Testis (tissue), 3 donors: Measurements from ENCODE around the gene MCAT. TPM values are rescaled to one million over a fixed set of nuclear protein-coding genes. Genes with fewer than 3 reads are reported as not detected.

Experiments
- DNase-seq: peaks from one replicate; pipeline ENCODE4 v3.0.0-alpha.2; 2019
- H3K27ac ChIP-seq, 2 donors: fragments of 200-600 bp; sonication (generic); one replicate each; pipeline ENCODE4 v1.5.1; 2019
- H3K27me3 ChIP-seq: fragments of 200-600 bp; sonication (generic); one replicate; pipeline ENCODE4 v1.5.1; 2019
- H3K36me3 ChIP-seq: fragments of 200-600 bp; sonication (generic); one replicate; pipeline ENCODE4 v1.5.1; 2017; ENCODE audit warnings: low read depth; ENCODE audit errors: missing control alignments
- H3K4me1 ChIP-seq: fragments of 200-600 bp; sonication (generic); one replicate; pipeline ENCODE4 v1.5.1; 2019
- H3K4me3 ChIP-seq, 2 donors: fragments of 200-600 bp; sonication (generic); one replicate each; pipeline ENCODE4 v1.5.1; 2017 to 2019
- H3K9me3 ChIP-seq: fragments of 200-600 bp; sonication (generic); one replicate; pipeline ENCODE4 v1.5.1; 2017
- CTCF ChIP-seq, 3 experiments: fragments of 450-650 bp in 2 of 3; fragments of 200-600 bp in 1 of 3; sonication (generic) in 1 of 3; IDR thresholded peaks; one replicate each; pipeline ENCODE4 v1.5.1; 2016 to 2019; ENCODE audit warnings: antibody characterized with exemption in 3 of 3, mild to moderate bottlenecking in 2 of 3, moderate library complexity in 1 of 3
- POLR2A ChIP-seq: fragments of 450-650 bp; IDR thresholded peaks from one replicate; pipeline ENCODE4 v1.6.1; 2017; ENCODE audit warnings: antibody characterized with exemption, mild to moderate bottlenecking, moderate library complexity
- WGBS, 2 donors: methylation state at CpG; one replicate each; pipeline ENCODE4 v1.1.5; 2018; 5-methylcytosine and 5-hydroxymethylcytosine counted together
- intact Hi-C: fragments of 100-400 bp; cut with DNase I; formaldehyde crosslinking; loops from one replicate; pipeline ENCODE4 v1.15.1; 2023; ENCODE audit warnings: low total_unique reads
- polyA plus RNA-seq: library from polyadenylated mRNA; stranded (reverse); fragments of 350-450 nt; fragmentation: Illumina TruSeq; extraction: RNeasy Lipid Tissue Mini Kit (QIAGEN cat#74804); gene quantifications from one replicate; pipeline ENCODE4 v1.2.3, GENCODE V29; 2014; ENCODE audit warnings: low read depth, low replicate concordance; ENCODE audit not compliant: insufficient read depth
- total RNA-seq, 2 donors: library from RNA; depleted of rRNA; stranded (reverse); fragments of >200 nt; gene quantifications; one replicate each; pipeline ENCODE4 v1.2.3, GENCODE V29; 2016

Gene MCAT
- total and polyA plus RNA-seq, 3 donors from 2014 or later = 25.4 to 46.5 (median 43.1) TPM

DNA sequence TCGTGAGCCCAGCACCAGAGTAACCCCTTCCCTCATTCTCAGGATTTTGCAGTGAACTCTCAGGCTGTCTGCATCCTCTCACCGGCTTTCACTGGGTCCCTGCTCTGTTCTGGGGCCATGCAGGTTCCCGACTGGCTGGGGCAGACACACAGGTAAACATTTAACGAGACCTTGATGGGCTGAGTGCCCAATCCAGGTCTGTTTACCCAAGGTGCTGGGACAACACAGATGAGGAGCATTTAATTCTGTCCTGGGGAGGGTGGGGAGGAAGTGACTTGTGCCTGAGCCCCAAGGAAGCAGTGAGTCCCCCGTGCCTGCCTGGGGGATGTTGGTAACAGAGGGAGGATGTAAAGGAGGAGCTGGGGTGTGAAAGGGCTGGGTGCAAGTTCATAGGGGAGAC is 28.2 kb downstream of the MCAT start:
- TF ChIP-seq CTCF (IDR thresholded peaks at IDR 0.05) = no peak
- TF ChIP-seq POLR2A = no peak
- H3K36me3 ChIP-seq = no peaks in the 10 kb centered on the region
- H3K27me3 ChIP-seq = no peaks in the 10 kb centered on the region
- no peak overlapping the region for H3K4me3 ChIP-seq
- H3K27ac ChIP-seq = no peak overlapping the region
- H3K4me1 ChIP-seq = peaks cover 5% of the 10 kb centered on the region
- intact Hi-C loops = no loop called here
- WGBS, 2 donors = 61 to 73% methylated on average over 5 of the region's 5 CpGs
- no peak for DNase-seq
- no peaks in the 10 kb centered on the region for H3K9me3 ChIP-seq

DNA sequence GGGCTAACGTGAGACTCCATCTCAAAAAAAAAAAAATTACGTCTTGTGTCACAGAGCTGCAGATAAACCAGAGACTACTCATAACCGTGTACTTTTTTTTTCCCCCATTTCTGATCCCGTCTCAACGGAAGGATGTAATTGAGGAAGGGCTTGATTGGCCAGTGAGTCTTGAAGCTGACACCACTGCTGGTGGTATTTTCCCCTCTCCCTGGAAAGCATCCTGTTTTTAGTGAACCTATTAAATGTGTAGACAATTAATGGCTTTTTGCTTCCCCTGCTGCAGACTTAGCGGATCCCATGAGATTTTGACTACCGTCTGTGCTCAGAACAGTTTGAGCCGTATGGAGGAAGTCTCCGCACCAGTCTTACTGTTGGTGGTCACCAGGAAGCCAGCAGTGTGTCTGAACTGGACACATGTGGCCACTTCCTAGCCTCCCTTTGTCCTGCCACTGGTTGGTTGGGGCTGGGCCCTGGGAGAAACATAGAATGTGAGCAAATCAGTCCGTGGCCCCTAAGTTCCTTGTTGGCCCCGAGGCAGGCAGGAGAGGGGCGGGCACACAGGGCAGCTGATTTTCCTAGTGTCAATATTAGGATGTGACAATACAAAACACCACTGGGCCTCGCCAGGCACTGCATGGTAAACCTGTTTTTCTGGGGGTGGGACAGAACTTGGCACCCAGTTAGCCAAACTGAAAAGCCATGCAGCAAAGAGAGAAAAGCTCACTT is 29.5 kb downstream of the MCAT start:
- Histone ChIP-seq H3K27ac (no peak overlapping the region), H3K4me1 (peaks cover 5% of the 10 kb centered on the region), H3K27me3 (no peaks in the 10 kb centered on the region), H3K36me3 (no peaks in the 10 kb centered on the region), H3K9me3 (no peaks in the 10 kb centered on the region), H3K4me3 (no peak overlapping the region)
- DNase-seq = no peak
- TF ChIP-seq POLR2A (no peak), CTCF (IDR thresholded peaks at IDR 0.05) (no peak)
- intact Hi-C loops = no loop called here
- 65 to 81% methylated on average over 13 of the region's 13 CpGs for WGBS, 2 donors

DNA sequence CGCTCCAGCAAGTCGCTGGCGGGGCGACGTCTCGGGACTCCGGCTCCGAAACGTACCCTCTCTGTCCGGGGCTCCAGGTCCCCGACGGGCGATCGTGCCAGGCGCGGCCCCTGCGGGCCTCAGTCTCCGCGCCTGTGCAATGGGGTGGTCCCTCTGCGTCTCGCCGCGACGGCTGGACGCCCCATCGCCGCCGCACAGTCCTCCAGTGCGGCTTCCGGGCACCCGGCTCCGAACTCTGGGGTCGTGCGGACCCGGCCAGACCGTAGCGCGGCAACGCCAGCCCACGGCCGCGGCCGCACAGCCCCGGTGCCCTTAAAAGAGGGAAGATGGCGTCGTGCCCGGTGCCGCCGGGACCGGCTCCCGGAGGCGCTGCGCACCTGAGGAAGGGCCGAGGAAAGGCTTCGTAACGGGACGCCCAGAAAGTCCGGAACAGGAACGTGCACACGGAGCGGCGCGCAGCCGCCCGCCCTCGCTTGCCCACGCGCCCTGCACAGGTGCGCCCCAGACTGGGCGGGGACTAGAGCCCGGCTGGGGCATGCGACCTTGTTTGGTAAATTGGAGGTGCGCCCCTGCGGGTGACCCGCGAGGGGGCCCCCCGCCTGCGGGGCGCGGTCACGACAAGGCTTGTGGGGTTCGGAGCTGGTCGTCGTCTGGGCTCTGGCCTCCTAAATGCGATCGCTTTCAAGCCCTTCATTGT is 32.1 kb downstream of the MCAT start:
- H3K27me3 ChIP-seq = no peaks in the 10 kb centered on the region
- H3K4me1 ChIP-seq = peaks cover 5% of the 10 kb centered on the region
- 3 to 20% methylated on average over 3 to 77 of the region's 86 CpGs for WGBS, 2 donors
- intact Hi-C loops = no loop called here
- DNase-seq = peak; percentile 25
- TF ChIP-seq POLR2A (no peak), CTCF (IDR thresholded peaks at IDR 0.05) (no peak)
- H3K4me3 ChIP-seq = peak overlapping the region; percentile 57 to 59
- H3K9me3 ChIP-seq = no peaks in the 10 kb centered on the region
- H3K27ac ChIP-seq = no peak overlapping the region
- no peaks in the 10 kb centered on the region for H3K36me3 ChIP-seq

GRCh38 chr22:43110444-43110926 is 32.7 kb downstream of the MCAT start, which contains the start of gene BIK:
TSS of gene BIK (plus strand) at chr22:43110750. CDS start at chr22:43124023, 13,273 bp downstream.
- H3K9me3 ChIP-seq = no peaks in the 10 kb centered on the region
- no peak within 1 kb of the TSS for H3K27ac ChIP-seq
- 1 to 3% methylated on average over 5 to 47 of the region's 49 CpGs for whole genome bisulfite sequencing, 2 donors
- peaks cover 5% of the 10 kb centered on the region for H3K4me1 ChIP-seq
- peak; percentile 75 for DNase-seq
- H3K4me3 ChIP-seq = peak within 1 kb of the TSS; percentile 57 to 59
- intact Hi-C loops = no loop called here
- no peaks in the 10 kb centered on the region for H3K36me3 ChIP-seq
- H3K27me3 ChIP-seq = no peaks in the 10 kb centered on the region
- TF ChIP-seq CTCF (IDR thresholded peaks at IDR 0.05) (no peak), POLR2A (no peak)
